ENCODE results near the gene ANO1.
"Not testable (repeated sequence)": the region's sequence is repeated elsewhere in the genome, so short reads cannot be mapped to it uniquely, and the experiment has no call there.

The ANO1 gene

GRCh38 chr11:70191495-70192140 is 113.5 kb downstream of the ANO1 start:
- DNase-seq (ENCODE audit: low read depth) = no peak

DNA sequence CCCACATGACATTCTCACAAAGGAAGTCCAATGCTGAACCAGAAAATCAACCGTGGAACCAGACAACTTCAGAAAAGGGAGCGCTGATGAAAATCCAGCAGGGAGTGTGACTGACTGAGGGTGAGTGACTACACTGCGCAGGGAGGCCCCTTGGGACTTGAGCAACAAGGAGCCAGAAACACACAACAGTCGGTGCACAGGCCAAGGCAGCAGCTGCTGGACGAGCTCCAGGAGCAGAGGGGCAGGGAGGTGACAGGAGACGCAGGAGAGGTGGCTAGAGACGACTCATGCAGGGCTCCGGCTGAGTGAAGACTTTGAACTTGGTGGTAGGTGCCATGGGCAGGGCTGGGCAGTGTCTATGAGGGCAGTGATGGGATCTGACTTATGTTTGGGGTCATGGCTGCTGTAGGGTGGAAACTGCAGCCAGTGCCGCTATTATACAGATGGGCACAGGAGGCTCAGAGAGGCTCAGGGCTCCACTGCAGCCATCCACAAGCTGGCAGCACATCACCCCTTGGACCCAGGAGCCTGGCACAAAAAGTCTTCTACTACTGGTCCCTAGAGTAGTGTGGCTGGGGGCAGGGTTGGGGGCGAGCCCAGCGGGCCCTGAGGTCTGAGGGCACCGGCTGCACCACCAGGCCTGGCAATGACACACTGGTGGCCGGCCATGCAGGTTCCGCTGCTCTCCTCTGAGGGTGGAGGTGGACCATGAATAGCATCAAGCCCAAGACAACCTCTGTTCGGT is 114.7 kb downstream of the ANO1 start:
- DNase-seq (ENCODE audit: low read depth) = no peak

DNA sequence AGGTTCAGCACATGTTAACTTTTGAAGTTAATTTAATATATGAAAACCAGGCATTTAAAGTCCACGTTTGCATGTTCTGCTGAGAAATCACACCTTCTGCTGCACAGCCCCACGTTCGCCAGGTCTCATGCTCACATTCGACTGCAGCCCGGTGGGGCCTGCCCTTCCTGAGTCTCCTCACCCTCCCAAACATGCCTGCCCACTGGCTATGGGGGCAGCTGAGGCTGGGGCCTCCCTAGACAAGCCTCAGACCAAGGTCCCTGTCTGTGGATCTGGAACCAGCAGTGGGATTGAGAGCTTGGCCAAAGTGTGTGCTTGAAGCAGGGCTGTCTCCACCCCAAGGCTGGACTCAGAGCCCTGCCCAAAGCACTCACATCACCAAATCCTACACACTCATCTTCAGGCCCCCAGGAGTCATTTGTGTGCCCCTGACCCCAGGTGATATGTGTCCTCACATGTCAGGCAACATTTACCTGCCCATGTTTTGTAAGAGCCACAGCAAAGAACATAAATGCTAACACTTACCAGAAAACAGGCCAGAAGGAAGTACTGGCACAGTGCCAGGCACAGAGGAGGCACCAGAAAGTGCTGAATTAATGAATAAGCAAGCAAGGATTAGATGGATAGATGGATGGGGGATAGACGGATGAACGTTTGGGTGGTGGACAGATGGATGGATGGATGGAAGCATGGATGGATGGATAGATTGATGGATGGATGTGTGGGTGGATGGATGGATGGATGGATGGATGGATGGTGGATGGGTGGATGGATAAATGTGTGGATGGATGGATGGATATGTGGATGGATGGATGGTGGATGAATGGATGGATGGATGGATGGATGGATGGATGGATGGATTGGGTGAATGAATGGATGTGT is 115.5 kb downstream of the ANO1 start:
- DNase-seq (ENCODE audit: low read depth) = no peak

- no peak for DNase-seq (ENCODE audit: low read depth)
Observed at GRCh38 chr11:70194792-70195791, 117.0 kb downstream of the ANO1 start.

- DNase-seq (ENCODE audit: low read depth) = no peak
Observed at GRCh38 chr11:70200212-70200844, 122.2 kb downstream of the ANO1 start.

DNA sequence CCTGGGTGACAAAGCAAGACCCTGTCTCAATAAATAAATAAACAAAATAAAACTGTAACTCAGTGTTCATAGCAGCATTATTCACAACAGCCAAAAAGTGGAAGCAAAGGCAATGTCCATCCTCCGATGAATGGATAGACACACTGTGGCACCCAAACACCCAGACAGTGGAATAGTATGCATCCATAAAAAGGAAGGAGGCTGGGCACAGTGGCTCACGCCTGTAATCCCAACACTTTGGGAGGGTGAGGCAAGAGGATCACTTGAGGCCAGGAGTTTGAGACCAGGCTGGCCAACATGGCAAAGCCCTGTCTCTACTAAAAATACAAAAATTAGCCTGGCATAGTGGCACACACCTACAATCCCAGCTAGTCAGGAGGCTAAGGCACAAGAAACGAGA is 122.9 kb downstream of the ANO1 start:
- not testable (repeated sequence) for DNase-seq (ENCODE audit: low read depth)

DNA sequence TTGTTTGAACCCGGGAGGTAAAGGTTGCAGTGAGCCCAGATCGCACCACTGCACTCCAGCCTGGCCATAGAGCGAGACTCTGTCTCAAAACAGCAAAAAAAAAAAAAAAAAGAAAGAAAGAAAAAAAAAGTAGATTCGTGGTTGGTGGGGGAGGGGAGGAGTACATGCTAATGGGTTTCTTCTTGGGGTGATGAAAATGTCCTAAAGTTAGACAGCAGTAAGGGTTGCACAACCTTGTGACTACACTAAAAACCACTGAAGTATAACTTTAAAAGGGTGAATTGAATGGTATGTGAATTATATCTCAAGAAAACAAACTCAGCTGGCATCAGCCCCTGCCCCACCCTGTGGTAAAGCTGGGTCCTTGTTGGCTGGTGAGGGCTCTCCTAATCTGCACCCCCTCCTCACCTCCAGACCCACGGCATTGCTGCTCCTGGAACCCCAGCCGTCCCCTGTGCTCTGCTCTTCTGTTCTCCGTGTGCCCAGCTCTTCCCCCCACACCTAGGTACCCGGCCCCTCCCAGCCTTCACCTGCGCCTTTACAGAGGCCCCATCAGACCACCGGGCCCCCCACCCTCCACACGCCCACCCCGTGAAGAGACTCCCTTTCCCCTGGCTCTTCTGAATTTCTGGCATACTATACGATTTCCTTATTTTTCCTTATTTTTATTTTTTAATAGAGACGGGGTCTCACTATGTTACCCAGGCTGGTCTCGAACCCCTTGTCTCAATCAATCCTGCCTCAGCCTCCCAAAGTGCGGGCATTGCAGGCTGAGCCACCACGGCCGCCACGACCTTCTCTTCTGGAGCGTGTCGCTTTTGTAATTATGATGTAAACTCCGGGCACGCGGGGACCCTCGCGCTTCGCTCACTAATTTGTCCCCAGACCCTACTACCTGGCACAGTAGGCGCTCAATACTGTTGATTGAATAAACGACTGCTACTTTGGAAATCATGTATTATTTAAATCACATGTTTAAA is 124.1 kb downstream of the ANO1 start:
- no peak for DNase-seq (ENCODE audit: low read depth)

- peak; percentile 77 for DNase-seq (ENCODE audit: low read depth)
Observed at GRCh38 chr11:70202920-70203750, 125.0 kb downstream of the ANO1 start, which contains the start of gene FADD. FADD (plus strand) TSS chr11:70203296; CDS start chr11:70203460, 164 bp downstream.

DNA sequence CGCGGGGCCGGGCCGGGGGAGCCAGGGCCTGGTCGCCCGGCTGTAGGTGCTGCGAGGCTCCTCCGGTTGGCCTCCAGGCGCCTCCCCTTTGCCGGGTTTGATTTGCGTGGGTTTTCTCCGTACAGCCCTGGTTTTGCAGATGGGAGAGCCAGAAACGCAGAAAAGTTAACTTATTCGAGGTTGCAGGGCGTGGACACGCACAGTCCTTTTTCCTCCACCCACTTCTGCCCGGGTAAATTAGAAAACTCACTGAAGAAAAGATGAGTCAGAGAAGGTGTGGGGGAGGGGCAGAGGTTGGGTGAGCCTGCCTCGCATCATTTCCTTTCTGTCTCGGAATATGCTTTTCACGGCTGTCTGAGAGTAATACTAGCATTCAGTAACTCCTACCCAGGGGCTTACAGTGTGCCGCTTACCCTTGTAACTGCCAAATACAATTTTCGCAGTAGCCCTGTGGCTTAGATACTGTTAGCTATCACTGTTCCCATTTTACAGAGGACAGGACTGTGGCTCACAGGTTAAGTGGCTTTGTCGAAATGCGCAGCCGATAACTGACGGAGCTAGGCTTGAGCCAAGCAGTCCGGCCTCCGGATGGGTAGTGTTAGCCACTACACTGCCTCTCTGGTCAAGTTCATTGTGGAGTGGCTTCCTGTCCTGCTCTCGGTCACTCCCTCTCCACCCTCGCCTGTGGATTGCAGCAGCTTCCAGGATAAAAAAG is 125.8 kb downstream of the ANO1 start:
- peak; percentile 81 for DNase-seq (ENCODE audit: low read depth)

DNA sequence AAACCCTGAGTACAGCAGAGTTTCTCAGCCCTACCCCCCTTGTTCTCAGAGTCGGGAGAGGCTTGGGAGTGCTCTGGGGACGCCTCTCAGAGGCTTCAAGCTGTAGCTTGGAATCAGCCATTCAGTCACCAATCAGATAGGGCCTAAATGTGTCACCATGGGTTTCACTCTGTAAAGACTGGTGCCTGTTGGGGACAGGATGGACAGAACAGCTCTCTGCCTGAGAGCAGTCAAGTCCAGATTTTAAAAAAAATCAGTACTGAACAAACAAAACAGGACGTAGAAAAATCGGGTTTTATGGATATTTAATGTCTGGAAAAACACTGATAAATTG is 126.3 kb downstream of the ANO1 start:
- DNase-seq (ENCODE audit: low read depth) = no peak

- DNase-seq (ENCODE audit: low read depth) = no peak
Observed at GRCh38 chr11:70205049-70205725, 127.1 kb downstream of the ANO1 start.

- DNase-seq (ENCODE audit: low read depth) = no peak
Observed at GRCh38 chr11:70205766-70206165, 127.6 kb downstream of the ANO1 start.

- no peak for DNase-seq (ENCODE audit: low read depth)
Observed at GRCh38 chr11:70206226-70206981, 128.3 kb downstream of the ANO1 start.

- DNase-seq (ENCODE audit: low read depth) = no peak
Observed at GRCh38 chr11:70206982-70207376, 128.9 kb downstream of the ANO1 start.

- DNase-seq (ENCODE audit: low read depth) = no peak
Observed at GRCh38 chr11:70207531-70208131, 129.5 kb downstream of the ANO1 start.

GRCh38 chr11:70209391-70209912 is 131.3 kb downstream of the ANO1 start:
- DNase-seq (ENCODE audit: low read depth) = no peak

All from HS-5 (cell line).